HepG2 (cell line): ENCODE data around the gene TTBK1. TPM values are rescaled to one million over a fixed set of nuclear protein-coding genes. Genes with fewer than 3 reads are reported as not detected.

Source experiments
- ARNTL ChIP-seq: sonication (generic); formaldehyde crosslinking; IDR thresholded peaks from 2 replicates; pipeline ENCODE4 v1.4.0; 2020; ENCODE audit warnings: mild to moderate bottlenecking, missing genetic modification reagents
- CEBPG ChIP-seq: IDR thresholded peaks from 2 replicates; pipeline ENCODE4 v1.6.1; 2016
- MIER3 ChIP-seq: IDR thresholded peaks from 2 replicates; pipeline ENCODE4 v1.6.1; 2016; ENCODE audit warnings: missing compliant biosample characterization, borderline replicate concordance
- NPAS2 ChIP-seq: sonication (generic); formaldehyde crosslinking; IDR thresholded peaks from 2 replicates; pipeline ENCODE4 v1.8.0; 2022; ENCODE audit warnings: mild to moderate bottlenecking, missing genetic modification reagents, borderline replicate concordance
- NR2F2 ChIP-seq: IDR thresholded peaks from 2 replicates; pipeline ENCODE4 v1.6.1; 2012; ENCODE audit warnings: low read depth, inconsistent platforms, borderline replicate concordance
- RAD21 ChIP-seq: fragments of 450-650 bp; formaldehyde crosslinking; IDR thresholded peaks from 2 replicates; pipeline ENCODE4 v1.5.0; 2020; ENCODE audit warnings: mild to moderate bottlenecking
- RFXAP ChIP-seq: sonication (generic); formaldehyde crosslinking; IDR thresholded peaks from 2 replicates; pipeline ENCODE4 v1.4.0; 2020; ENCODE audit warnings: missing genetic modification reagents, borderline replicate concordance
- ZMYM3 ChIP-seq: sonication (generic); formaldehyde crosslinking; IDR thresholded peaks from 2 replicates; pipeline ENCODE4 v1.5.1; 2020; ENCODE audit warnings: mild to moderate bottlenecking, missing genetic modification reagents
- ZNF138 ChIP-seq: sonication (generic); formaldehyde crosslinking; IDR thresholded peaks from 2 replicates; pipeline ENCODE4 v1.5.0; 2020; ENCODE audit warnings: mild to moderate bottlenecking, low read depth, missing genetic modification reagents
- ZNF652 ChIP-seq: IDR thresholded peaks from 2 replicates; pipeline ENCODE4 v1.6.1; 2016; ENCODE audit warnings: low read depth, borderline replicate concordance
- ZNF768 ChIP-seq: sonication (generic); formaldehyde crosslinking; IDR thresholded peaks from 2 replicates; pipeline ENCODE4 v1.4.0; 2020; ENCODE audit warnings: missing genetic modification reagents
- polyA plus RNA-seq, 8 experiments: library from polyadenylated mRNA; depleted of rRNA in 3 of 8; stranded (reverse) in 7 of 8; unstranded in 1 of 8; fragments of >200 nt; fragmentation: Illumina TruSeq in 4 of 8; extraction: Trizol in 4 of 8; gene quantifications; 2 replicates each; pipeline versions ENCODE4 v1.2.1 to v1.2.3, GENCODE V29; 2011 to 2016; ENCODE audit warnings: low read depth in 4 of 8, missing spikeins in 1 of 8, mixed read lengths in 1 of 8; ENCODE audit not compliant: insufficient read depth in 1 of 8
- total RNA-seq, 5 experiments: library from RNA; depleted of rRNA; stranded (reverse); fragments of >200 nt; fragmentation: Illumina TruSeq; extraction: Trizol; gene quantifications; 2 replicates each; pipeline ENCODE4 v1.2.3, GENCODE V29; 2016; ENCODE audit warnings: low read depth in 1 of 5
- TF ChIP-seq, protein P1 (sequence below): sonication (generic); formaldehyde crosslinking; IDR thresholded peaks from 2 replicates; pipeline ENCODE4 v1.5.0; 2020; ENCODE audit warnings: mild to moderate bottlenecking, missing genetic modification reagents
- TF ChIP-seq, protein P2 (sequence below): sonication (generic); formaldehyde crosslinking; IDR thresholded peaks from 2 replicates; pipeline ENCODE4 v1.8.1; 2023; ENCODE audit warnings: mild to moderate bottlenecking, inconsistent platforms, moderate library complexity, missing genetic modification reagents, borderline replicate concordance
- TF ChIP-seq, protein P3 (sequence below): sonication (generic); formaldehyde crosslinking; IDR thresholded peaks from 2 replicates; pipeline ENCODE4 v1.5.1; 2020; ENCODE audit warnings: missing genetic modification reagents, mild to moderate bottlenecking, borderline replicate concordance
- TF ChIP-seq, protein P4 (sequence below): sonication (generic); formaldehyde crosslinking; conservative IDR thresholded peaks from 2 replicates; pipeline ENCODE4 v1.5.0; 2020; ENCODE audit warnings: missing genetic modification reagents
- TF ChIP-seq, protein P5 (sequence below): sonication (generic); formaldehyde crosslinking; IDR thresholded peaks from 2 replicates; pipeline ENCODE4 v1.5.1; 2020; ENCODE audit warnings: mild to moderate bottlenecking, missing genetic modification reagents

The TTBK1 gene
- total and polyA plus RNA-seq, 2 of the 13 experiments (the other 11 are each of a cell fraction or from before 2014, with no cell fraction given): 0.24 to 0.33 TPM

DNA sequence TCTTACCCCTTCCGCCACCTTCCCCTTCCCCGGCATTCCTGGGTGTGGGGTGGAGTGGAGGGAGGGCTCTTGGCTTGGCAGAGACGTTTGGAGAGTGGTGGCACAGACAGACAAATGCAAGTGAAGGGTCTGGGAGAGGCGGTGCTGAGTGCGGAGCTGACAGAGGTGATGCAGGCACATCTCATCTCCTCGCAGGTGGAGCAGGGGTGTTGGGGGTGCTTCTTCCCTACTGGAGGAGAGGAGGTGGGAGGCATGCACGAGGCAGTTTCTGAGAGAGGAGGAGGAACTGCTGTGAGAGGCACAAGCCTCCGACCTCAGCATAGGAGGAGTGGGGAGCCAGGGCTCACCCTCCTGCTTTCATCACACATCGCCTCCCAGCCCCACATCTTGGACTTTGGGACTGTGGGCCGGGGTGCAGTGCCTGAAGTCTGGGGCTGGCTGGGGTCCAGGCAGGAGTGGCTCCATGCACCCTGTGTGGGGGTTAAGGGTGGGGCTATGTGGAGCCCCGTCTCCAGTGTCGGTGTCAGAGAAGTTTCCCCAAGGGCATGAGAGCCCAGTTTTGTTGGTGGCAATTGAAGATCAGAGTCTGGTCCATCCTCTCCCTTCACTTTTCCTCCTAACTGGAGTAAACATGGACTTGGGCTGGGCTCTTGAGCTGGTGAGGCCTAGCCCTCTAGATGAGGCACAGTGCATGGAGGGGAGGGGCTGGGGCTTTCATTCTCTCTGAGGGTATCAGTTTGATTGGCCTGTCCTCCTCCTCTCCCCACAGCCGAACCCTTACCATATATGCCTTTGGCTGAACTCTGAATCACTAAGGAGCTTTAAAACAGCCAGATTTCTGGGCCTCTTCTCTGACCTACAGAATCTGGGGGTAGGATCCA is 34.6 kb downstream of the TTBK1 start (continued):
- TF ChIP-seq, protein P1, sequence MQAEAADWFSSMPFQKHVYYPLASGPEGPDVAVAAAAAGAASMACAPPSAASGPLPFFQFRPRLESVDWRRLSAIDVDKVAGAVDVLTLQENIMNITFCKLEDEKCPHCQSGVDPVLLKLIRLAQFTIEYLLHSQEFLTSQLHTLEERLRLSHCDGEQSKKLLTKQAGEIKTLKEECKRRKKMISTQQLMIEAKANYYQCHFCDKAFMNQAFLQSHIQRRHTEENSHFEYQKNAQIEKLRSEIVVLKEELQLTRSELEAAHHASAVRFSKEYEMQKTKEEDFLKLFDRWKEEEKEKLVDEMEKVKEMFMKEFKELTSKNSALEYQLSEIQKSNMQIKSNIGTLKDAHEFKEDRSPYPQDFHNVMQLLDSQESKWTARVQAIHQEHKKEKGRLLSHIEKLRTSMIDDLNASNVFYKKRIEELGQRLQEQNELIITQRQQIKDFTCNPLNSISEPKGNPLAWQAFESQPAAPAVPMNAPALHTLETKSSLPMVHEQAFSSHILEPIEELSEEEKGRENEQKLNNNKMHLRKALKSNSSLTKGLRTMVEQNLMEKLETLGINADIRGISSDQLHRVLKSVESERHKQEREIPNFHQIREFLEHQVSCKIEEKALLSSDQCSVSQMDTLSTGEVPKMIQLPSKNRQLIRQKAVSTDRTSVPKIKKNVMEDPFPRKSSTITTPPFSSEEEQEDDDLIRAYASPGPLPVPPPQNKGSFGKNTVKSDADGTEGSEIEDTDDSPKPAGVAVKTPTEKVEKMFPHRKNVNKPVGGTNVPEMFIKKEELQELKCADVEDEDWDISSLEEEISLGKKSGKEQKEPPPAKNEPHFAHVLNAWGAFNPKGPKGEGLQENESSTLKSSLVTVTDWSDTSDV: 0 out of 2 replicates have a peak, but pooled peaks have one; percentile 19
- TF ChIP-seq NR2F2 (no peak), MIER3 (CRISPR knock-in tag) (peak; percentile 51; the same call in 1 of the 2 replicates), CEBPG (CRISPR knock-in tag) (peak; percentile 32; the same call in 1 of the 2 replicates), ZNF768 (peak; percentile 8; the same call in 1 of the 2 replicates), ZNF652 (CRISPR knock-in tag) (no peak), NPAS2 (CRISPR knock-in tag) (no peak), ARNTL (CRISPR knock-in tag) (peak; percentile 29), ZNF138 (CRISPR knock-in tag) (no peak), RFXAP (CRISPR knock-in tag) (no peak), RAD21 (CRISPR knock-in tag) (no peak), ZMYM3 (CRISPR knock-in tag) (no peak; the same call in none of the 2 replicates)
- TF ChIP-seq, protein P2, sequence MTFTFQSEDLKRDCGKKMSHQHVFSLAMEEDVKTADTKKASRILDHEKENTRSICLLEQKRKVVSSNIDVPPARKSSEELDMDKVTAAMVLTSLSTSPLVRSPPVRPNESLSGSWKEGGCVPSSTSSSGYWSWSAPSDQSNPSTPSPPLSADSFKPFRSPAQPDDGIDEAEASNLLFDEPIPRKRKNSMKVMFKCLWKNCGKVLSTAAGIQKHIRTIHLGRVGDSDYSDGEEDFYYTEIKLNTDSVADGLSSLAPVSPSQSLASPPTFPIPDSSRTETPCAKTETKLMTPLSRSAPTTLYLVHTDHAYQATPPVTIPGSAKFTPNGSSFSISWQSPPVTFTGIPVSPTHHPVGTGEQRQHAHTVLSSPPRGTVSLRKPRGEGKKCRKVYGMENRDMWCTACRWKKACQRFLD (CRISPR knock-in tag): no peak
- TF ChIP-seq, protein P3, sequence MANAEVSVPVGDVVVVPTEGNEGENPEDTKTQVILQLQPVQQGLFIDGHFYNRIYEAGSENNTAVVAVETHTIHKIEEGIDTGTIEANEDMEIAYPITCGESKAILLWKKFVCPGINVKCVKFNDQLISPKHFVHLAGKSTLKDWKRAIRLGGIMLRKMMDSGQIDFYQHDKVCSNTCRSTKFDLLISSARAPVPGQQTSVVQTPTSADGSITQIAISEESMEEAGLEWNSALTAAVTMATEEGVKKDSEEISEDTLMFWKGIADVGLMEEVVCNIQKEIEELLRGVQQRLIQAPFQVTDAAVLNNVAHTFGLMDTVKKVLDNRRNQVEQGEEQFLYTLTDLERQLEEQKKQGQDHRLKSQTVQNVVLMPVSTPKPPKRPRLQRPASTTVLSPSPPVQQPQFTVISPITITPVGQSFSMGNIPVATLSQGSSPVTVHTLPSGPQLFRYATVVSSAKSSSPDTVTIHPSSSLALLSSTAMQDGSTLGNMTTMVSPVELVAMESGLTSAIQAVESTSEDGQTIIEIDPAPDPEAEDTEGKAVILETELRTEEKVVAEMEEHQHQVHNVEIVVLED (CRISPR knock-in tag): peak; percentile 12; the same call in 1 of the 2 replicates
- TF ChIP-seq, protein P4, sequence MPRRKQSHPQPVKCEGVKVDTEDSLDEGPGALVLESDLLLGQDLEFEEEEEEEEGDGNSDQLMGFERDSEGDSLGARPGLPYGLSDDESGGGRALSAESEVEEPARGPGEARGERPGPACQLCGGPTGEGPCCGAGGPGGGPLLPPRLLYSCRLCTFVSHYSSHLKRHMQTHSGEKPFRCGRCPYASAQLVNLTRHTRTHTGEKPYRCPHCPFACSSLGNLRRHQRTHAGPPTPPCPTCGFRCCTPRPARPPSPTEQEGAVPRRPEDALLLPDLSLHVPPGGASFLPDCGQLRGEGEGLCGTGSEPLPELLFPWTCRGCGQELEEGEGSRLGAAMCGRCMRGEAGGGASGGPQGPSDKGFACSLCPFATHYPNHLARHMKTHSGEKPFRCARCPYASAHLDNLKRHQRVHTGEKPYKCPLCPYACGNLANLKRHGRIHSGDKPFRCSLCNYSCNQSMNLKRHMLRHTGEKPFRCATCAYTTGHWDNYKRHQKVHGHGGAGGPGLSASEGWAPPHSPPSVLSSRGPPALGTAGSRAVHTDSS (CRISPR knock-in tag): no peak
- TF ChIP-seq, protein P5, sequence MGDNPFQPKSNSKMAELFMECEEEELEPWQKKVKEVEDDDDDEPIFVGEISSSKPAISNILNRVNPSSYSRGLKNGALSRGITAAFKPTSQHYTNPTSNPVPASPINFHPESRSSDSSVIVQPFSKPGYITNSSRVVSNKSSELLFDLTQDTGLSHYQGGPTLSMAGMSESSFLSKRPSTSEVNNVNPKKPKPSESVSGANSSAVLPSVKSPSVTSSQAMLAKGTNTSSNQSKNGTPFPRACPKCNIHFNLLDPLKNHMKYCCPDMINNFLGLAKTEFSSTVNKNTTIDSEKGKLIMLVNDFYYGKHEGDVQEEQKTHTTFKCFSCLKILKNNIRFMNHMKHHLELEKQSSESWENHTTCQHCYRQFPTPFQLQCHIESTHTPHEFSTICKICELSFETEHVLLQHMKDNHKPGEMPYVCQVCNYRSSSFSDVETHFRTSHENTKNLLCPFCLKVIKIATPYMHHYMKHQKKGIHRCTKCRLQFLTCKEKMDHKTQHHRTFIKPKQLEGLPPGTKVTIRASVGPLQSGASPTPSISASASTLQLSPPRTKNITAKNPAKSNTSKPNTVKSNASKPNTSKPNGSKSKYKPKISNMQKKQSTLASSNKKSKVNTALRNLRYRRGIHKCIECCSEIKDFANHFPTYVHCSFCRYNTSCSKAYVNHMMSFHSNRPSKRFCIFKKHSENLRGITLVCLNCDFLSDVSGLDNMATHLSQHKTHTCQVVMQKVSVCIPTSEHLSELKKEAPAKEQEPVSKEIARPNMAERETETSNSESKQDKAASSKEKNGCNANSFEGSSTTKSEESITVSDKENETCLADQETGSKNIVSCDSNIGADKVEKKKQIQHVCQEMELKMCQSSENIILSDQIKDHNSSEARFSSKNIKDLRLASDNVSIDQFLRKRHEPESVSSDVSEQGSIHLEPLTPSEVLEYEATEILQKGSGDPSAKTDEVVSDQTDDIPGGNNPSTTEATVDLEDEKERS (CRISPR knock-in tag): 0 out of 2 replicates have a peak, but pooled peaks have one; percentile 56
